Stimulated activated CD4-positive, alpha-beta T cell treated with anti-CD3 and anti-CD28 coated beads, Interleukin-15, amount 100 ng/mL, for 48 hours (primary cell): Measurements from ENCODE around the gene CNOT10.
"Not testable (repeated sequence)": the region's sequence is repeated elsewhere in the genome, so short reads cannot be mapped to it uniquely, and the experiment has no call there.

Source experiments
- DNase-seq, 2 donors: peaks; one replicate each; pipeline ENCODE4 v3.0.0-alpha.2; 2020; ENCODE audit warnings: low read depth in 2 of 2

The CNOT10 gene

DNA sequence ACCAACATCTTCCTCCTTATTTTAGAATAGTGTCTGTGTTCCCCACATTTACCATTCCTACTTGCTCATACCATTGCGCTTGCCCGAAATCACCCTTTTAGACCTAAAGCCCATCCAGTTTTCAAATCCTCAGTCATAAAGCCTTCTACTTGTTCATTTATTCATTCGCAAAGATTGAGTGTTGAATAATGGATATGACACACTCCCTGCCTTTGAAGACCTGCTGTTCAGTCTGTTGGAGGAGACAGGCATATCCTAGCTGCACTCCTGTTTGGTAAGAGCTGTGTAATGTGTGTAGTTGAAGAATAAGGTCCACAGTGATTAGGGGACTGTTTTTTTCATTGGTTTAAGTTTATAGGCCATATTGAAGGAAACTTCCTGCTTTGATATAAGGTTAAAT, 1.7 kb downstream of the CNOT10 start:
- DNase-seq: no peak

DNA sequence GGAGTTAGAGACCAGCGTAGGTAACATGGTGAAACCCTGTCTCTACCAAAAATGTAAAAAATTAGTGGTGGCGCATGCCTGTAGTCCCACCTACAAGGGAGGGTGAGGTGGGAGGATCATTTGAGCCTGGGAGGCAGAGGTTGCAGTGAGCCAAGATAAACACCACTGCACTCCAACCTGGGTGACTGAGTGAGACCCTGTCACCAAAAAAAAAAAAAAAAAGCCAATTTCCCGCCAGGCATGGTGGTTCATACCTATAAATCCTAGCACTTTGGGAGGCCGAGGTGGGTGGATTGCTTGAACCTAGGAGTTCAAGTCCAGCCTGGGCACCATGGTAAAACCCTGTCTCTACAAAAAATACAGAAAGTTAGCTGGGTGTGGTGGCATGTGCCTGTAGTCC, 6.9 kb downstream of the CNOT10 start:
- DNase-seq: no peak

DNA sequence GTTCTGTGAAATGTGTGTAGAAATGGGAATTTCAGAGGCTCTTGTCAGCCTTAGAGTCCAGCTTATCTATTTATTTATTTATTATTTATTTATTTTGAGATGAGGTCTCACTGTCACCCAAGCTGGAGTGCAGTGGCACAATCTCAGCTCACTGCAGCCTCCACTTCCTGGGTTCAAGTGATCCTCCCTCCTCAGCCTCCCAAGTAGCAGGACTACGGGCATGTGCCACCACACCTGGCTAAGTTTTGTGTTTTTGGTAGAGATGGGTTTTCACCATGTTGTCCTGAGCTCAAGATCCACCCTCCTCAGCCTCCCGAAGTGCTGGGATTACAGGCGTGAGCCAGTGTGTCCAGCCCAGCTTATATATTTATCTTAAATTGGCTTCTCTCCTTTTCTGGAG, 11.5 kb downstream of the CNOT10 start:
- no peak for DNase-seq

DNA sequence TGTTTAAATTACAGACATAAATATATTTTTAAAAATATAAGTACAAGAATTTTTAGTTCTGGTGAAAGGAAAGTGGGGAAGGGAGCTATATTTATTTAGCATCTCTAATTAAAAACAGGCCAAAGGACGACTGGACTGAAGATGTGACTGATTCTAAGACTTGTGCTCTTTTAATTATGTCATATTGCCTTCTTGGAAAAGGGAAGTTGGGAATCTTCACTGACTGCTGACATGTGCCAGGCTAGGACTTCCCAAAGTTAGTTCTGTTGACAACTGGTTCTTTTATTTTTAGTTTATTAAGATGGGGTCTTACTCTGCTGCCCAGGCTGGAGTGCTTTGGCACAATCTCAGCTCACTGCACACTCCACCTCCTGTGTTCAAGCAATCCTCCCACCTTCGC, 13.5 kb downstream of the CNOT10 start:
- no peak for DNase-seq

DNA sequence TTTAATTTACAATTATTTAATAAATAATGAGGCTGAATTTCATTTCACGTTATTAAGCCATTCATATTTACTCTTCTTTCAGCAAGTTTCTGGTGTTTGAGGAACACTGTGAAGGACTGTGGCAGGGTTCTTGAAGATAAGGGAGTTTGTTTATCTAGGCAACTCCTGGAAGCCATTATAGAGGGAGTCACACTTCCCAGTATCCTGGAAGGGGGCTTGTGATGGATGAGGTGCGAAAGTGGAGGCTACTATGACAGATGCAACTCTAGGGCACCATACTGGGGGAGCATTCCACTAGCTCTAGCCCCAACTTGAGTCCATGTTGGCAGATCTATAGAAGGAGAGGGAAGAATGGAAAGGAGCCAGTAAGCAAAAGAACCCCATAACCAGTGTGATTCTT, 14.4 kb downstream of the CNOT10 start:
- no peak for DNase-seq

DNA sequence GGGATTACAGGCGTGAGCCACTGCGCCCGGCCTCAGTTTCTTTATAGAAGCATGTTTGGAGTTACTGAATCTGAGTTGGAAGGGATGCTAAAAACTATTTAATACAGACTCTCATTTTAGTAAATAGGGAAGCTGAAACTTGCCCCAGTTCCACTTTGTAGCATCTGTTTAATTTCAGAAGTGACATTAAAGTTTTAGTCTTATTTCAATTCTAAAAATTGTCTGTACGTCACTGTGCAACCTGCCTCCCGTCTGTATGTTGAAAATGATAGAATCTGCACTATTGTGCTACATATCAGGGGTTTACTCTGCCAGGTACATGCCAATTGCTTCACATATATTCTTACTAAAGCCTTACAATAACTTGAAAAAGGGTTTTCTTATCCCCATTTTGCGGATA, 15.3 kb downstream of the CNOT10 start:
- no peak for DNase-seq

DNA sequence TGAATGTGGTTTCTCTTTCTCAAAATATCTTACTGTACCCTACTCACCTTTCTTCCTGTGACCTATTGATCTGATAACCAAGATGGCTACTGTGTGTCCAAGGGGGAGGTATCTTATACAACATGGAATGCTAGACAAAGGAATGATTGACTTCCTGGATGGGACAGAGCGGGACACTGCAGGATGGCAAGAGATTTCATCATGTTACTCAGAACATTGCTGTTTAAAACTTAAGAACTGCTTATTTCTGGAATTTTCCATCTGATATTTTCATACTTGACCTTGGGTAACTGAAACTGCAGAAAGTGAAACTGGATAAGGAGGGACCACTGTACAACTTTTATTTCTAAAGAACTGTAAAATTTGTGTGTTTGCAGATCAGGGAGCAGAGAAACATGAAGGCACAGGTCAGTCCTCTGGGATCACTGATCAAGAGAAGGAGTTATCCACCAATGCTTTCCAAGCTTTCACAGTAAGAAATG, 18.5 kb downstream of the CNOT10 start:
- DNase-seq: no peak

DNA sequence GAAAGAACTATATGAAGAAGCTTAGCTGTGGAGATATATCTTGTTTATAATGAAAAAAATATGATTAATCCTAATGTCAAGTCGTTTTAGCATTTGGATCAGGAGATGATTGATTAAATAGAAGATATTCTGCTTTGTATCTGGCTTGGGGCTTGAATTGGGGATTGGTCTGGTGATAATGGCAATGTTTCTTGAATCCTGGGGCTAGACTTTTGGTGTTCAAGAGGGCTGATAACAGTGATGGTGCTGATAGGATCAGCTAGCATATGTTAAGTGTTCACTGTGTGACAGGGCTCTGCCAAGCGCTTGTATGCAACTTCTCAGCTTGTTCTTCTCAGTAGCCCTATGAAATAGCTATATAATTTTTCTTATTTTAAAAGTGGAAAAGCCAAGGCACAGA, 20.2 kb downstream of the CNOT10 start:
- no peak for DNase-seq

DNA sequence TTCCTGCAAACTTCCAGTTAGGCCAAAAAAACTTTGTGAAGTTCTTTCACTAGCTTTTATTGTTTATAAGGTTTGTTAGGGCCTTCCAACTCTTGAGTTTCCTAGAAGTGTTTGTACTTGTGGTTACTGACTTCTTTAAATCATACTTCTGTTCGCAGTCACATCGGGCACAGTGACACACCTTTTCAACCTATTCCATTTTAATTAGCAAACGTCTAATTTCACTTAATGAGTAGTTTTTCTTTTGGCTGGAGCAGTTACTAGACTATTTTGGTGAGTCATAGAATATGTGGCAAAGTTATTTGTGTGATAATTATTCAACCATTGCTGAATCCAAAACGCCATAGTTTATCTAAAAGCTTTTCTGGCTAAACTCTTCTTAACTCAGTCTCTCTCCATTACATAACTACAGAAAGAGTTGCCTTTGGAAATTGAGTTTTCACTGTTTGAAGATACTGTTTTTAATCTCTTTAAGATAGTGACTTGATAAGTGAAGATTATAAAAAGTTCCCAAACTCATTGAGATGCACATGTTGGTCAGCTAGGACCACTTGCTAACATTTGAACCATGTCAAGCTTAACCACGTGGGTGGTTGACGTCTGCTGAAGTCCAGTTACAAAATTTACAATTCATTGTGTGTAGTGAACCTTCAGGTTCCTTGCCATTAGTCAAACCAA, 21.5 kb downstream of the CNOT10 start:
- DNase-seq: no peak

DNA sequence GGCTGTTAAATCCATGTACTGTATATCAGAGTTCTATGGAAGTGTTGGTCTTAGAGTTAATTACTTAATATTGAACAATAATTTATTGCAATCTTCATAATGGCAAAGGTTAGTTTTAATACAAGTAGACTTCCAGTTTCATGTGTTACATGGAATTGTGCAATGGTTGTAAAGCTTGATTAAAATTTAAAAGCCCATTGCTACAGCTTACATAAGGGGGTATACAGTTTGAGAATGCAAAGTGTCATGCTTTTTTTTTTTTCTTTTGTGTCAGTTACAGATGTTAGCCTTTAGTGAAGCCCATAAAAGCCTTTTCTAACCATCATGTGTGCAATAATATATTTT, 22.0 kb downstream of the CNOT10 start:
- DNase-seq: no peak

DNA sequence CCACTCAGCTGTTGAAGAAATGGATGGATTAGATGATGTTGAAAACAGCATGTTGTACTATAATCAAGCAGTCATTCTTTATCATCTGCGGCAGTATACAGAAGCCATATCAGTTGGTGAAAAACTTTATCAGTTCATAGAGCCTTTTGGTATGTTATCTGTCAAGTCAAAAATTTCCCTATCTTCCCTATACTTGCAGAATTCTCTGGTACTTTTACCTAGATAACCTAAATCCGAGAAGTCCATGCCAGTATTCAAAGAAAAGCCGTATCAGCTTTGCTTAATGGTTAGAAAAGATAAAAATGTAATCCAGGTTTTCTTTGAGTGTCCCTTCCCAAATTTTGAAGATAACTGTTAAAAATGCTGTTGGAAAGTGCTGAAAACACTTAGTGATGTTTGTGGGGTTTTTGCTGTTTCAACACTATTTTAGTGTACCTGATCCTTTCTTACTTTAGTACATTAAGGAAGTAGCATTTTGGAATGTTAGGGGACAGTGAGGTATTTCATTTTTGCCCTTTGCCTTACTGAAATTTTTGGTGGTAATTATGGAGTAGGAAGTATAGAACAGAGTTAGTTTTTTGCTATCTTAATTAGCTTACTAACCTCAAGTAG, 23.8 kb downstream of the CNOT10 start:
- DNase-seq: no peak

DNA sequence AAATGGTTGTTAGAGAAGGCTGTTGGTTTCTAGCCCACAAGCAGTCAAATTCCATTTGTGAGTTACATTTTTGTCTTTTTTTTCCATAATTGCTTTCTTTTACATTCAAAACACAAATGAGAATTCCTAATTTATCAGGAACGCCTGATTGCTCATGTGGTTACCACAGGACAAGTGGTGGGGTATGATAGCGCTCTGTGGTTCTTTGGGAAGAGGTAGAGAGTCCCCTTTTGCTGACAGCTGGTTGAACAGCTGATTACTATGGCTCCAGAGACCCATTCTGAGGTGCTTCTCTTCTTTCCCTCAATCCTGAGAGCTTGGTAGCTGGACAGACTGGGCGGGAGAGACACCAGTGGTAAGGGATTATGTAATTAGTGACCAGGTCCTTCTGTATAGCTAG, 24.4 kb downstream of the CNOT10 start:
- no peak for DNase-seq

DNA sequence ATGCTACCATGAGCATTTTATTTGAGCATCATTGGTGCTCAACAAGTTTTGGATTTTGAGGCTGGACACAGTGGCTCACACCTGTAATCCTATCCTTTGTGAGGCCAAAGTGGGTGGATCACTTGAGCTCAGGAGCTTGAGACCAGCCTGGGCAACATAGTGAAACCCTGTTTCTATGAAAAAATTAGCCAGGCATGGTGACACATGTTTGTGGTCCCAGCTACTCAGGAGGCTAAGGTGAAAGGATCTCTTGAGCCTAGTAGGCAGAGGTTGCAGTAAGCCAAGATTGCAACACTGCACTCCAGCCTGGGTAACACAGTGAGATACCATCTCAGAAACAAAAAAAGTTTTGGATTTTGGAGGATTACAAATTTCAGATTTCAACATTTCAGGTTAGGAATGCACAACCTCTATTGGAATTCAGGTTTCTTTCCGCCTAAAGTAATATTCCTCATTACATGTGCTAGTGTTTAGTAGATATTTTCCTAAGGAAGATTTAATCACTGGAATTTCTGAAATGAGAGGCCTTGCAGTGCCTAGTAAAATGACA, 27.6 kb downstream of the CNOT10 start:
- DNase-seq: no peak

DNA sequence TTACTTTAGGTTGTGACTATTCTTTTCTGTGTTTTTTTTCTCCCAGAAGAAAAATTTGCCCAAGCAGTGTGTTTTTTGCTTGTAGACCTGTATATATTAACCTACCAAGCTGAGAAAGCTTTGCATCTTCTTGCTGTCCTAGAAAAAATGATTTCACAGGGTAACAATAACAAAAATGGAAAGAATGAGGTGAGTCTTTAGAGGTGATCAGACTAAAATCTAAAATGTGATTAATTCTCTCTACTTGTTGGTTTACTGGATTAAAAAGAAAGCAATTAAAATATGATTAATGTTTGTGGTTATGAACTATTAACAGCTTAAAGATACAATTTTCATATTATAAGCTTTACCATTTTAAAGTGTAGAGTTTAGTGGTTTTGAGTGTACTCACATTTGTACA, 28.2 kb downstream of the CNOT10 start:
- DNase-seq: no peak

DNA sequence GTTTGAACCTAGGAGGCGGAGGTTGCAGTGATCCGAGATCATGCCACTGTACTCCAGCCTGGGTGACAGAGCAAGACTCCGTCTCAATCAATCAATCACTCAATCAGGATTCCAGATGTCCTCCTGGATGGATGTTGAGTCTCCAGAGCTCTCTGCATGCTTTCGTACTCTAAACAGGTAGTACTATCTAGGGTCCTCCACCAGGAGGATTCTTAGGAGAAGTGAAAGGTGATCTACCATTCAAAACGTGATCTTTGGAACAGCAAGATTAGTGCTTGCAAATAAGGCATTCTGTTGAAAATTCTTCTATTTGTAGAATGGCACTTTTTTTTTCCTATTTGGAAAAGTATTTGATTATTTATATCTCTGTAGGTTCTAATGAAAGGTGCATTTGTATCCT, 34.3 kb downstream of the CNOT10 start:
- no peak for DNase-seq

DNA sequence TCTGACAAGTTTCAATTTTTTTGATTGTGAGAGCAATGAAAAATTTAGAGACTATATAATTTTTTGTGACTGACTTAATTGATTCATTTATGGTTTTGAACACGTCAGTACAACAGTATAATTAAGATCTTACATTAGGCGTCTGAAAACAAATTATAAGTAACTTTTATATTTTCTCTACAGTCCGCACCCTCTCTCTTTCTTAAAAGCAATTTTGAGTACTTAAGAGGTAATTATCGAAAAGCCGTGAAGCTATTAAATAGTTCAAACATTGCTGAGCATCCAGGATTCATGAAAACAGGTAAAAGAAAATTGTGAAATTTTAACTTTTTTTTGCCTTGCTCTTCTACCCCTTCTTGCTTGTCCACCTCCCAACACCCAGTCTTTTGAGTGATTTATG, 34.9 kb downstream of the CNOT10 start:
- no peak for DNase-seq

DNA sequence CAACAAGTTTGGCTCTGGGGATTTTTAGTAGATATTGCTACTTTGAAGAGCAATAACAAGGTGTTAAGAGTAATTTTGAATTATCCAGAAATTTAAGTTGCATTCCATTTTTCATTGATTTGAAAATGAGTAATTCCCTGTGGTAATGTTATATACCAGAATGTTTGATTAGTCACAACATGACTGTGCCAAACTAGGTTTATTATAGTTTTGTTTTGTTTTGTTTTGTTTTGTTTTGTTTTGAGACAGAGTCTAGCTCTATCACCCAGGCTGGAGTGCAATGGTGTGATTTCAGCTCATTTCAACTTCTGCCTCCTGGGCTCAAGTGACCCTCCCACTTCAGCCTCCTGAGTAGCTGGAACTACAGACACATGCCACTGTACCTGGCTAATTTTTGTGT, 40.7 kb downstream of the CNOT10 start:
- DNase-seq: no peak

DNA sequence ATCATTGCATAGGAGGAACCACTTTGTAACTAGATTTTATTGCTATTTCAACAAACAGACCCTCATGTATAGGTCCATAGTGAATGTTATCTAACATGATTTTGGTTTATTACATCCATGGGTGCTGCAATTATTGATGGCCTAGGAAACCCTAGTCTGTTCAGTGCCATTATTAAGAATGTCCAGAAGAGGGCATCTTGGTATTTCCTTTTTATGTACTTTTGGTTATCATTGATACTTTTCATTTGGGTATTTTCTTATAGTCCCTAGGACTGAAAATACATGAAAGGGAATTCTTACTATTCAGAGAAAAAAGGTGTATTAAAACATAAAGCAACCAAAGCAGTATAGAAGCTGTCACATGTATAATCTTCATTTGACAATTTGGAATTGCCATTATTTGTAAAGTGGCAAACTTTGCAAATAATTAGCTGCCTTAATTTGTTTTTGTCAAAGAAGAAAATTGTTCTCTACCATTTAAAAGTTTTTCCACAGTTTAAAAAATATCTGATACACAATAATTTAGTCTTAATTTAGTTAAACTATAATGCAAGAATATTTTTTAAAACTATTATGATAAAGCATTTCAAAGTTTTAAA, 48.7 kb downstream of the CNOT10 start:
- DNase-seq: no peak

DNA sequence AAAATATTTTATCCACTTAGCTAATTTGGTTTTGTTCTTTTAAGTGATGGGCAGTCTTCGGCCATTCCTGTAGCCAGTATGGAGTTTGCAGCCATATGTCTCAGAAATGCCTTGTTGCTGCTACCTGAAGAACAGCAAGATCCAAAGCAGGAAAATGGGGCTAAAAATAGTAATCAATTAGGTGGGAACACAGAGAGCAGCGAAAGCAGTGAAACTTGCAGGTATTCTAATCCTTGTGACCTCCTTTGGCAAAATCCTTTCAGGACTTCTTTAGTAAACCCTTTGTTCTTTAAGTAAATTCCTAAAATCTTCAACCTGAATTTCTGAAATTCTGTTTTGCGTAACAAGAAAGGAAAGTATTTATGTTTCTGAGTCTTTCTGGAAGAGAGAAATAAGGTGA, 49.8 kb downstream of the CNOT10 start:
- no peak for DNase-seq

DNA sequence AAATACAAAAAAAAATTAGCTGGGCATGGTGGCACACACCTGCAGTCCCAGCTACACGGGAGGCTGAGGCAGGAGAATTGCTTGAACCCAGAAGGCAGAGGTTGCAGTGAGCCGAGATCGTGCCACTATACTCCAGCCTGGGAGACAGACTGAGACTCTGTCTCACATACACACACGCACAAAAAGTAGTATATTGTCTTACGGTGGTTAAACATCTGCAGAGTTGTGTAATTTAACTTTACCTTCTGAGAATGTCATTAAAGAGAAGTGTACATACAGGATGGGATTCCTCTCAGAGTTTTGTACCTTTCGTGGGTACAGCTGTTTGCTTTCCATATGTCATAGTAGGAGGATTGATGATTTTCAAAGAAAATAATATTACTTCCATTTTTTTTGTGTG, 58.5 kb downstream of the CNOT10 start:
- not testable (repeated sequence) for DNase-seq

DNA sequence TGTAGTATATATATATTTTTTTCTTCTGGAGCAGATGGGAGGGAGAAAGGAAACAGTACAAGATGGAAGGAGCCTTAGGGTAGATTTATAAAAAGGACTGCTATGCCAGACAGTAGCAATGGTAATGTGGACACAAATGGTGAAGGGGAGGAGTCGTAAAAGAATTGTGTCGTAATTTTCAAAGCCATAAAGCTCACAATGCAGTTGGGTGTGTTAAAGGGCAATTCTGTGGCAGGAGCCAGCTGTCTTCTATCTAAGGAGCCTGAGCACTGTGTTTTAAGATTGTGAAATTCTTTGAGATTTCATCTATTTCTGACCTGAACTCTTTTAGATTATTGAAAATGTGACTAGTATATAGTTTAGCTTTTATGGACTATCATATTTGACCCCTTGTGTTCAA, 58.9 kb downstream of the CNOT10 start:
- DNase-seq: no peak

DNA sequence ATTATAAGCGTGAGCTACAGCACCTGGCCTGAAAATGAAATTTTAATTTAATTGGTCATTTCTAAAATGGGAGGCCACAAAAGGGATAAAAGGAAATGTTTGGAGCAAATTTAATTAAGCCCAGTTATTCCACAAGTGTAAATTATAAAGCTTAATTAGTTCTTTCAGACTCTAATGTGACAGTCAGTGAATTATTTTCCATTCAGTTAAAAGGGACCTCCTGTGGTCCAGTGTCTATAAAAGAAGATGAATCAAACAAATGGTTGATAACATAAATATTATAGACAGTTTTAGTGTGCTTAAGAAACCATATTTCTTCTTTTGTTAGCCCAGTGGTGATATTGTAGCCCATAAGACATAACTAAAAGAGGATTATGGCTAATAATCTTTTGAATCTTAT, 66.4 kb downstream of the CNOT10 start:
- DNase-seq: no peak

DNA sequence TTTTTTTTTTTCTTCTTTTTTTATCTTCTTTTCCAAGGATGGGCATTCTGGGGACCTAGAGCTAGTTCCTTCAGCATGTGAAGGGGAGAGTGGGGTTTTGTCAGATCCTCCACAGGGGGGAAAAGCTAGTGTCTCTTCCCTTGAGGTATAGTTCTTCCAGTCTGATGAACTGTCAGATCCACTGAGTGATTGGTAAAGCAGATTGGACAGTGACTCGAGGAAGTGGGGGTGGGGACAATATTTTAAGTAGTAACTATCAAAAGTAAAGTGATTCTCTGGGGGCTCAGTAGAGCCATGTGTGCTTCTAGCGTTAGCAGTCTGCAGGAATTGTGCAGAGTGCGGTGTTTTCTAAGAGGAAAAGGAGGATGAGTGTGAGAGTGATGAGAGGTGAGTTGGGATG, 70.8 kb downstream of the CNOT10 start:
- DNase-seq: no peak
